Left renal cortex interstitium (tissue), 4 donors: Measurements from ENCODE around the gene FGD5. TPM values are rescaled to one million over a fixed set of nuclear protein-coding genes. Genes with fewer than 3 reads are reported as not detected.
"Not testable (repeated sequence)": the region's sequence is repeated elsewhere in the genome, so short reads cannot be mapped to it uniquely, and the experiment has no call there.

Source experiments
- DNase-seq, 4 donors: peaks; one replicate each; pipeline ENCODE4 v3.0.0-alpha.2; 2013; ENCODE audit warnings: low read depth in 4 of 4, low spot score in 2 of 4, missing footprints in 1 of 4
- polyA plus RNA-seq, 4 donors: library from polyadenylated mRNA; unstranded; fragments of 120-200 nt; gene quantifications; one replicate each; pipeline ENCODE4 v1.2.1, GENCODE V29; 2013; ENCODE audit not compliant: insufficient read length in 4 of 4

FGD5 gene
- polyA plus RNA-seq, 4 donors, result 21.0 to 25.0 (median 23.2) TPM

DNA sequence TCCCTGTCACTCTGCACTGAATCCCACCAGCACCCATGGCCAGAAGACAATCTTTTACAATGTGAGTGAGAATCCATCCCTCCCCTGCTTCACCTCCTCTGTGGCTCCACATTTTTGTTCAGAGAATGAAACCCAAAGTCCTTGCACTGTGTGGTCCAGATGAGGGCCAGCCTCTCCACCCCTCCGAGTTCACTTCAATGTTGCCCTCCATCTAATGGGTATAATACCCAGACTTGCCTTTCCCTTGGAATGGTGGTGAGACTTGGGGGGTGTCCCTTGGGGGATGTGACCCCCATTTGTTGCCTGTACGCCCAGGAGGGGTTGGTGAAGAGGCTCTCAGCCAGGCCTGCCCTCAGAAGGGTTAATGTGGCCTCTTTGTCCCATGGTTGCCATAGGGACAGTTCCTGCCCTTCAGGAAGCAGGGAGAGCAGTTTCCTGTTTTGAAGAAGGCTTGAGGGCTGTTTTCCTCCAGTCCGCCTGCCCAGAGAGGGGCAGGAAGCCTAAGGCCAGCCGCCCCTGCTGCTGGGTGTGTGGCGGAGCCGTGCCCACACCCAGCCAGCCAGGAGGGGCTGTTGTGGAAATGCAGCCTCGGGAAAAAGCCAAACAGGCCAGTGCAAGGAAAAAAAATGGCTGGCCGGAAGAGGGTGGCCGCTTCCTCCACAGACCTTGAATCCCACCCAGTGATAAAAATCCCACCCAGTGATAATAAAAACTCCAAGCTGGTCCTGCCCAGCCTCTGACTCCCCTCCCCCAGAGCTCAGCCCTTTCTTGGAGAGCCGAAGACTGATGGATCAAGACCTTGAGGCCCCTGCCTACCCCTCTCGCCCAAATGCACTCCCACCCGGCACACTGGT, 14.6 kb upstream of the FGD5 start:
- no peak for DNase-seq

- no peak for DNase-seq
Measured at GRCh38 chr3:14804835-14805780, 13.7 kb upstream of the FGD5 start.

DNA sequence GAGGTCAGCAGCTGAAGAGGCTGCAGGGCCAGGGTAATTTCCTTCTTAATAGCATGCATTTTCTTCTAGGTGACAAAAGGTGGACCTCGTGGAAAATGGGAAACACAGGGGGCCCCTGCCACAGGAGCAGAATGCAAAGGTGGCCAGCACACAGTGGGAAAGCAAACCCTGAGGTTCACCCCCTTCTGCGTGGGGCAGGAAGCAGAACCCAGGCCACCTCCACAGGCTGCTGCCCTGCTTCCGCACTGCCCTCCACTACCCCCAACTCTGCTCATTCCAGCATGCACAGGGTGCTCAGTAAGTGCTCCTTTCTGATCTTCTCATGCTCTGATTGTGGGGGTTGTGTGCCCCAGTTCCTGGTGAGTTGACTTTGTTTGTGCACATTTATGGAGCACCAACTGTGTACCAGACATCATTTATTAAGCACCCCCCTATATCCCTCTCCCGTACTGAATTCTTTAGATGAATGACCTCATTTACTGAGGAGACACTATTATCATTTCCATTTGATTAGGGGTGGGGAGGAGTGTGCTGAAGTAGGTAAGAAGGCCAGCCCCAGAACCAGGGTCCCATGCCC, 12.7 kb upstream of the FGD5 start:
- no peak for DNase-seq

- DNase-seq, result no peak
Measured at GRCh38 chr3:14806641-14807263, 12.0 kb upstream of the FGD5 start.

DNA sequence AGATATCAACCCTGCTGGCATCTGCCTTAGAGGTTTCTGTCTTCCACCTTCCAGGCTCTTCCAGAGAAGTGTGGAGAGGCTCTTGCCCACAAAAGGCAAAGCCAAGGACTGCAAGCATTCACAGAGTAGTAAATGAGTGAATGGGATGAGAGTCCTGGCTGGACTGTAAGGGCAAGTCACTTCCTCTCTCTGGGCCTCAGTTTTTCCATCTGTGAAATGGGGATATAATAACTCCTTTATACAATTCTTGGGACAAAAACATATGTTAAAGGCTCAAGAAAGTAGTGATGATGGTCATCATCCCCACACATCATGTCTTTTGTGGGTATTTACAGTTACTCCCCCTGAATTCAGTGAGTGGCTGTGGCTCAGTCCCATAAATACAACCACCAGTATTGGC, 10.7 kb upstream of the FGD5 start:
- DNase-seq, result no peak

- DNase-seq, result no peak
Measured at GRCh38 chr3:14808502-14809266, 10.1 kb upstream of the FGD5 start.

DNA sequence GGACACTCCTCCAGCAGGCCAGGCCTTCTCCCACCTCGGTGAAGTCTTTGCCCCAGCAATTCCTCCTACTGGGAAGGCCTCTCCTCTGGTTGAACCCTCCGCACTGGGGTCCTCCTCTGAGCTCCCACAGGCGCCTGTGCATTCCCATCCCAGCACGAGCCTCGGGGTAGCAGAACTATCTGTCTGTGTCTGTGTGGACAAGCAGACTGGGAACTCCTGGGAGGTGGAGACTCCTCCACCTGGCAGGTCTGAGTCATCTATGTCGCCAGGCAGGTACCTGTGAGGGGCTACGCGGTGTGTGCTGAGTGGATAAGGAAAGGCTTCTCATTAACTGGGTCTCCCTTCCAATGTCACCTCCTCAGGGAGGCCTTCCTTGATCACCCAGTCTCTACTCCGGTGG, 9.2 kb upstream of the FGD5 start:
- not testable (repeated sequence) for DNase-seq

DNA sequence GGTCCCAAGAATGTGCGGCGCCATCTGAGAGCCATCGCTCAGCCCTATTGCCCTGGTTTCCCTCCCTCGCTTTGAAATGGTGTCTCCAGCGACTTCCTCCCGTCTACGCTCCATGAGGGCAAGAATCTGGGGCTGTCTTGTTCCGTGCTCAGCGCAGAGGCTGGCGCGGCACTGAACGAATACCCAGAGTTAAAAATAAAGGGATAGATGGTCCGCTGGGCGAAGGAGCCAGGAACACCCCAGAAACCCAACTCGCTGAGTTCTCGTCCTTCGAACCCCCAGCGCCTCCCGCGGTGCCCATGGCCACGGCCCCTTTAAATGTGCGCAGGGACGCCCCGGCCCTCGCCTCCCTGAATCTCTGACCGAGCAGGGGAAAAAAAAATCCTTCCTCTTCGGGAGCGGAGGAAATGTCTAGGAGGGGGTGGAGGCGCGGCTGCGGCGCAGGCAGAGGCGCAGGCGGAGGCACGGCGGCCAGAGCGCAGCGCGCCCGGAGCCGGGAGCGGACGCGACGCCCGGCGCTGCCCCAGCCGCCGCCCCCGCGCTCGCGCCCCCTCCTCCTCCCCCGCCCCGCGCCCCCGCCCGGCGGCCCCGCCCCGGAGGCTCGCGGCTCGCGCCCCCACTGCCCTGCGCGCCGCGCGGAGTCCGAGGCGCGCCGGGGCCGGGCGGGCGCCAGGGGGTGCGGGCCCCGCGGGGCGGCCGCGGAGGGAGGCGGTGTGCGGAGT, 8.5 kb upstream of the FGD5 start:
- no peak for DNase-seq

DNA sequence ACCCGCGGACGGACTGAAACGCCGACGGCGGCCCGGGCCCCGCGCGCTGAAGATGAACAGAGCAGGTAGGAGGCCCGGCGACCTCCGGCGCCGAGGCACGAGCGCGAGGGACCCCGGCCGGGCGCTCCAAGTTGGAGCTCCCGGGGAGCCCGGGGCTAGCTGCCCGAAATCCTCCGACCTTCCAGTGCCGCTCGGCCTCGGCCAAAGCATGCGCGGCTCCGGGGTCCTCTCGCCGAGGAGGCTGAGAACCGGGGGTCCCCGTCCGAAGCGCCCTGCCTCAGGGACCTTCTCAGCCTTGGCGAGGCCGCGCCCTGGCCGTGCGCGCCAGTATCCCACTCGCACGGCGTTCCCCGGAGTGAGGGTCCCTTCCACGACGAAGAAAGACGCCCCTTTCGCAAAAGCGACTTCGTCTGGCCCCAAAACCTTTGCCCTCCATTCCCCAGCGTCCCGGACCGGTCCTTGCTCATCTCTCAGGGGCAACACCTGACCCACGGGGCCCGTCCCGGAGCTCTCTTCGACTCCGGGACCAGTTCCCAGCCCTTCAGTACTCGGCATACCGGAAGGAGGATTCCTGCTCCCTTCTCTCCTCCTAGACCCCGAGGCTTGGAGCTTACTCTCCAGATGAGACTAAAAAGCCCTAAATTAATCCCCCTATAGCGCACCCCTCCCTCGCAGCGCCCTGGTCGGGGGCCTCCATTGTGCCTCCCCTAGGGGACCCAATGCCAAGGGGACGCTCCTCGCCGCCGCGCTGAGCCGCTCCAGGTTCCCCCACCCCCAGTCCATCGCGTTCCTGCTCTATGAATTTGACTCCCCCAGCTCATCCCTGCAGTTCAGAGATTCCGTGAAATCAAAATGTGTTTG, 7.7 kb upstream of the FGD5 start:
- DNase-seq, result no peak

DNA sequence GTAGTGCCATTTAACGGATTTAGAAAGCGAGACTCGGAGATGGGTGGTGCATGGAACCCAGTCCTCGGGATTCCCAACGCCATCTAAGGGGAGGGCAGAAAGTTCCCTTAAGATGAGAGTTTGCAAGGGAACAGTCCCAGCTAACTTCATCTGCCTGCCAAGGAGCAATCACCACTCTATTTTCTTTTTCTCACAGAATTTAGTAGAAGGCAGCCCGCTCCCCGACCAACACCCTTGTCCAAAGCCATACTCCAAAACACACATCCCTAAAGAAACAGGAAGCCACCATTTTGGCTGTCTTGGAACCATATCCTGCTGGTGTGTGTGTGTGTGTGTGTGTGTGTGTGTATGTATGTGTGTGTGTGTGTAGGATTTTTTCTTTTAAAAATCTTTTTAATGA, 7.1 kb upstream of the FGD5 start:
- no peak for DNase-seq

DNA sequence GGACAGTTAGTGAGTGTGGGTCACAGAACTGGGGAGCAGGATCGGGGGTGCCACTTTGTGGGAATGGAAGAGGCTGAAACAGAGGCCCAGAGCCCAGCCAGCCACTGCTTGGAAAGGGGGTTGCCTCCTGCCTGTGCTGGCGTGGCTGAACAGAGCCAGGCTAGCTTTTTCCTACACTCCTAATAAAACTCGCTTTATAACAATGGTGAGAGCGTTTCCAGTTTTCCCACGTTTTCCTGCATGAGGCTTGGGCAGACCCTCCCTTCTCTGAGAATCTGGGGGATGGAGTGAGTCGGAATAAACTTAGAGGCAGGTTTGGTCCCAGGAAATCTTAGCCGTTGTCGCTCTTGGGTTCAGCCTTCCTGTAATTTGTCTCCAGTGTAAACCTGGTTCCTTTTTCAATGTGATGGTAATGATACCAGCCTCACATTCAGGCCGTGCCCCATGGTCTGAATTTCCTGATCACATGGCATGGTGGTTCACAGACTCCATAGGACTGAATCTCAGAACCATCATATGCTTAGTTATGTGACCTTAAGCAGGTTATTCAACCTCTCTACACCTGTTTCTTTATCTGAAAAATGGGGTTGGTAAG, 6.5 kb upstream of the FGD5 start:
- DNase-seq, result no peak

- DNase-seq, result no peak
Measured at GRCh38 chr3:14814411-14814871, 4.3 kb upstream of the FGD5 start.

DNA sequence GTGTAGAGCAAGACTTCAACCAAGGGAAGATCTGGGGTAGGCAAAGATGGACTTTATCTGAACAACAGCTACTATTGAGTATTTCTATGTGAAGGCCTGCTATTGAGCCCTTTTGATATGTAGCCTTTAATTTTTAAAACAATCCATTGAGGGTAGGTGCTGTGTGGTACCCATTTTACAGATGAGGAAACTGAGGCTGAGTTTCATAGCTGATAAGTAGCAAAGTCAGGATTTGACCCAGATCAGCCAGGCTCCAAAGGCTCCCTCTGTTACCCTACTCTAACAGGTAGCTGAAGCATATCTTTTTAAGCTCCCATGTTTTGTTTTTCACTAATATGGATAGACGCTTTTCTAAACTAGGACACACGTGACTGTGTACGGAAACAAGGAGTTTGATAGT, 2.4 kb upstream of the FGD5 start:
- DNase-seq, result no peak

DNA sequence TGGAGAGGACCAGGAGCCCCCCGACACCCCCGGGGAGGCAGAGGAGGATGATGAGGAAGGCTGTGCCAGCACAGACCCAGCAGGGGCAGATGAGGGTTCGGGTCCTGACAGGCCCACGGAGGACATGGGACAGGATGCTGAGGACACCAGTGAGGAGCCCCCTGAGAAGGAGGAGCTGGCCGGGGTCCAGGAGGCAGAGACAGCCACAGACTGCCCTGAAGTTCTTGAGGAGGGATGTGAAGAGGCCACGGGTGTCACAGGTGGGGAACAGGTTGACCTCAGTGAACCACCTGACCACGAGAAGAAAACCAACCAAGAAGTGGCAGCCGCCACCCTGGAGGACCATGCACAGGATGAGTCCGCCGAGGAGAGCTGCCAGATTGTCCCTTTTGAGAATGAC, 909 bp downstream of the FGD5 start:
- DNase-seq, result no peak

- no peak for DNase-seq
Measured at GRCh38 chr3:14820156-14820555, 1.4 kb downstream of the FGD5 start.

- no peak for DNase-seq
Measured at GRCh38 chr3:14821151-14821550, 2.4 kb downstream of the FGD5 start.

DNA sequence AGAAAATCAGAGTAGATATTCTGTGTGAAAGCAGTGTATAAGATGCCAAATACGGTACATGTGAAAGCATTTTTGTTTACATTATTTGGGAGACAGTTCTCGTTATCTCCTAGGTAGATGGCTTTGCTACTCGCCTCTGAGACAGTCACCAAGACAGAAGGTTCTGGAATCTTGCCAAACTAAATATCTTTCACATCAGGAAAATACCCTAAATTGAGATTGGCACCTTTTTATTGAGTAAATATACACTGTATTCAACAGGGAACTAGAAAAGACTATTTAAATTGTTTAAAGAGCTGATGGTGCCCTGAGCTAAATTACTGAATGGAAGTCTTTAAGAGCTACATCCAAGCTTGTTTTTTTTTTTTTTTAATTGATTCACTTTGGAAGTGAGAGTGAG, 3.4 kb downstream of the FGD5 start:
- no peak for DNase-seq
